HepG2 (cell line): ENCODE measurements around the gene SUN1. TPM values are rescaled to one million over a fixed set of nuclear protein-coding genes. Genes with fewer than 3 reads are reported as not detected.

Experiments
- ATAC-seq: fragments of 200-7000 bp; cut with Tn5 transposase; 3 replicates; pipeline ENCODE4 v1.9.1; 2020; ENCODE audit warnings: mild to moderate bottlenecking, moderate library complexity
- BruUV-seq: library from RNA; stranded (reverse); fragments of 400-500 nt; replicated peaks from 2 replicates; lab custom pipeline; 2021; lab: Mats Ljungman, UMichigan
- CTCF ChIA-PET: fragments of 300-600 bp; formaldehyde crosslinking; extraction: SDS; loops from one replicate; lab custom pipeline; 2021; ENCODE audit warnings: low total read pairs, inconsistent platforms, low intra/inter-chr PET ratio; lab: Yijun Ruan, JAX
- POLR2A ChIA-PET: fragments of 350-600 bp; sonication (Branson Sonifier 250); formaldehyde crosslinking; loops from one replicate; lab custom pipeline; 2020; ENCODE audit warnings: antibody characterized with exemption, inconsistent platforms; lab: Yijun Ruan, JAX
- DNase-seq: peaks from one replicate; pipeline ENCODE4 v3.0.0-alpha.2; 2015; ENCODE audit warnings: low spot score
- FAIRE-seq: peaks from 3 replicates; lab custom pipeline; 2011; peaks lifted over from hg19 to GRCh38; lab: Jason Lieb, UNC
- H2AFZ ChIP-seq: one replicate; pipeline ENCODE4 v1.6.1; 2011; ENCODE audit warnings: low read length, inconsistent platforms
- H3K27ac ChIP-seq: fragments of 300-600 bp; 3 replicates; pipeline ENCODE4 v1.8.0; 2011; ENCODE audit warnings: mixed run types, mild to moderate bottlenecking, mixed read lengths, low read length, inconsistent platforms; ENCODE audit not compliant: insufficient read depth; ENCODE audit errors: extremely low read length
- H3K27me3 ChIP-seq, 2 experiments: fragments of 200-600 bp in 1 of 2; 2 replicates in 1 of 2; 3 replicates in 1 of 2; pipeline versions ENCODE4 v1.6.0 to v1.8.0; 2011; ENCODE audit warnings: low read length in 2 of 2, mild to moderate bottlenecking in 2 of 2, moderate library complexity in 2 of 2, inconsistent platforms in 1 of 2; ENCODE audit not compliant: insufficient read depth in 2 of 2, control insufficient read depth in 1 of 2
- H3K36me3 ChIP-seq, 2 experiments: fragments of 200-600 bp in 1 of 2; replicated peaks in 1 of 2; 2 replicates in 1 of 2; 3 replicates in 1 of 2; pipeline versions ENCODE4 v1.5.1 to v1.8.0; 2011; ENCODE audit warnings: low read length in 2 of 2, inconsistent platforms in 1 of 2; ENCODE audit not compliant: insufficient read depth in 2 of 2, control insufficient read depth in 1 of 2
- H3K4me1 ChIP-seq: 2 replicates; pipeline ENCODE4 v1.5.1; 2012; ENCODE audit warnings: low read length, inconsistent platforms; ENCODE audit not compliant: insufficient read depth
- H3K4me2 ChIP-seq: 2 replicates; pipeline ENCODE4 v1.6.0; 2011; ENCODE audit warnings: low read depth, low read length, inconsistent platforms
- H3K4me3 ChIP-seq, 3 experiments: fragments of 200-600 bp in 1 of 3; sonication (generic), shearing (Covaris generic) in 1 of 3; replicated peaks in 1 of 3; 2 replicates each; pipeline ENCODE4 v1.5.1; 2011 to 2016; ENCODE audit warnings: low read length in 3 of 3, inconsistent platforms in 2 of 3, low read depth in 2 of 3, mild to moderate bottlenecking in 2 of 3, control low read depth in 1 of 3, mixed read lengths in 1 of 3; ENCODE audit not compliant: insufficient read depth in 1 of 3
- H3K79me2 ChIP-seq: one replicate; pipeline ENCODE4 v1.6.1; 2011; ENCODE audit warnings: low read length, inconsistent platforms; ENCODE audit not compliant: insufficient read depth
- H3K9ac ChIP-seq: 2 replicates; pipeline ENCODE4 v1.6.0; 2011; ENCODE audit warnings: mild to moderate bottlenecking, low read depth, low read length, inconsistent platforms; ENCODE audit not compliant: insufficient read depth
- H3K9me3 ChIP-seq: 2 replicates; pipeline ENCODE4 v1.5.1; 2012; ENCODE audit warnings: mild to moderate bottlenecking, low read length
- H4K20me1 ChIP-seq: 2 replicates; pipeline ENCODE4 v1.6.0; 2011; ENCODE audit warnings: inconsistent platforms, mild to moderate bottlenecking, low read length, moderate library complexity; ENCODE audit not compliant: insufficient read depth
- EEA1 ChIP-seq: sonication (generic); formaldehyde crosslinking; IDR thresholded peaks from 2 replicates; pipeline ENCODE4 v1.5.1; 2020; ENCODE audit warnings: mild to moderate bottlenecking, missing genetic modification reagents, borderline replicate concordance
- FIP1L1 ChIP-seq: fragments of 200-400 bp; formaldehyde crosslinking; IDR thresholded peaks from 2 replicates; pipeline ENCODE4 v1.6.1; 2018; ENCODE audit warnings: low read depth, mild to moderate bottlenecking, low read length, moderate library complexity, borderline replicate concordance; ENCODE audit not compliant: insufficient read depth
- HDAC2 ChIP-seq: sonication (generic); formaldehyde crosslinking; IDR thresholded peaks from 2 replicates; pipeline ENCODE4 v1.4.0; 2020; ENCODE audit warnings: missing genetic modification reagents
- HNF4G ChIP-seq, 2 experiments: sonication (generic) in 1 of 2; formaldehyde crosslinking in 1 of 2; IDR thresholded peaks; 2 replicates each; pipeline versions ENCODE4 v1.4.0 to v1.6.1; 2011 to 2020; ENCODE audit warnings: borderline replicate concordance in 2 of 2, low read depth in 2 of 2, mild to moderate bottlenecking in 2 of 2, low read length in 1 of 2, missing genetic modification reagents in 1 of 2, moderate library complexity in 1 of 2
- MED8 ChIP-seq: sonication (generic); formaldehyde crosslinking; IDR thresholded peaks from 2 replicates; pipeline ENCODE4 v1.8.1; 2023; ENCODE audit warnings: mild to moderate bottlenecking, missing genetic modification reagents; ENCODE audit not compliant: insufficient replicate concordance
- POLR2AphosphoS5 ChIP-seq: IDR thresholded peaks from 2 replicates; pipeline ENCODE4 v1.6.1; 2012; ENCODE audit warnings: low read depth, low read length
- RFXAP ChIP-seq: sonication (generic); formaldehyde crosslinking; IDR thresholded peaks from 2 replicates; pipeline ENCODE4 v1.4.0; 2020; ENCODE audit warnings: missing genetic modification reagents, borderline replicate concordance
- ZEB1 ChIP-seq: IDR thresholded peaks from 2 replicates; pipeline ENCODE4 v1.6.1; 2012; ENCODE audit warnings: mild to moderate bottlenecking, low read depth, inconsistent platforms; ENCODE audit not compliant: insufficient replicate concordance
- ZNF138 ChIP-seq: sonication (generic); formaldehyde crosslinking; IDR thresholded peaks from 2 replicates; pipeline ENCODE4 v1.5.0; 2020; ENCODE audit warnings: mild to moderate bottlenecking, low read depth, missing genetic modification reagents
- ZNF205 ChIP-seq: IDR thresholded peaks from 2 replicates; pipeline ENCODE4 v1.6.1; 2018; ENCODE audit warnings: missing biosample characterization, missing genetic modification reagents
- ZSCAN29 ChIP-seq: sonication (generic); formaldehyde crosslinking; conservative IDR thresholded peaks from 2 replicates; pipeline ENCODE4 v1.4.0; 2020; ENCODE audit warnings: mild to moderate bottlenecking, missing genetic modification reagents
- WGBS: methylation state at CpG from one replicate; pipeline ENCODE4 v1.1.6; 2017; ENCODE audit warnings: low lambda C conversion rate; 5-methylcytosine and 5-hydroxymethylcytosine counted together
- in situ Hi-C: cut with HindIII; loops from 2 replicates; pipeline ENCODE4 v1.10.0; 2017; ENCODE audit warnings: low pct_unique_long_range_greater_than_20kb; ENCODE audit not compliant: extremely low pct_ligation_motif_present
- intact Hi-C: fragments of 100-400 bp; cut with micrococcal nuclease; formaldehyde crosslinking; loops from one replicate; pipeline ENCODE4 v1.10.0; 2022; ENCODE audit not compliant: unreplicated experiment
- polyA plus RNA-seq, 8 experiments: library from polyadenylated mRNA; depleted of rRNA in 3 of 8; stranded (reverse) in 7 of 8; unstranded in 1 of 8; fragments of >200 nt; fragmentation: Illumina TruSeq in 4 of 8; extraction: Trizol in 4 of 8; gene quantifications; 2 replicates each; pipeline versions ENCODE4 v1.2.1 to v1.2.3, GENCODE V29; 2011 to 2016; ENCODE audit warnings: low read depth in 4 of 8, missing spikeins in 1 of 8, mixed read lengths in 1 of 8; ENCODE audit not compliant: insufficient read depth in 1 of 8
- total RNA-seq, 5 experiments: library from RNA; depleted of rRNA; stranded (reverse); fragments of >200 nt; fragmentation: Illumina TruSeq; extraction: Trizol; gene quantifications; 2 replicates each; pipeline ENCODE4 v1.2.3, GENCODE V29; 2016; ENCODE audit warnings: low read depth in 1 of 5
- TF ChIP-seq, protein P1 (sequence below): sonication (generic); formaldehyde crosslinking; conservative IDR thresholded peaks from 2 replicates; pipeline ENCODE4 v1.4.0; 2020; ENCODE audit warnings: missing genetic modification reagents

Gene SUN1
- total and polyA plus RNA-seq, 2 of the 13 experiments (the other 11 are each of a cell fraction or from before 2014, with no cell fraction given) = 47.0 to 126 TPM

DNA sequence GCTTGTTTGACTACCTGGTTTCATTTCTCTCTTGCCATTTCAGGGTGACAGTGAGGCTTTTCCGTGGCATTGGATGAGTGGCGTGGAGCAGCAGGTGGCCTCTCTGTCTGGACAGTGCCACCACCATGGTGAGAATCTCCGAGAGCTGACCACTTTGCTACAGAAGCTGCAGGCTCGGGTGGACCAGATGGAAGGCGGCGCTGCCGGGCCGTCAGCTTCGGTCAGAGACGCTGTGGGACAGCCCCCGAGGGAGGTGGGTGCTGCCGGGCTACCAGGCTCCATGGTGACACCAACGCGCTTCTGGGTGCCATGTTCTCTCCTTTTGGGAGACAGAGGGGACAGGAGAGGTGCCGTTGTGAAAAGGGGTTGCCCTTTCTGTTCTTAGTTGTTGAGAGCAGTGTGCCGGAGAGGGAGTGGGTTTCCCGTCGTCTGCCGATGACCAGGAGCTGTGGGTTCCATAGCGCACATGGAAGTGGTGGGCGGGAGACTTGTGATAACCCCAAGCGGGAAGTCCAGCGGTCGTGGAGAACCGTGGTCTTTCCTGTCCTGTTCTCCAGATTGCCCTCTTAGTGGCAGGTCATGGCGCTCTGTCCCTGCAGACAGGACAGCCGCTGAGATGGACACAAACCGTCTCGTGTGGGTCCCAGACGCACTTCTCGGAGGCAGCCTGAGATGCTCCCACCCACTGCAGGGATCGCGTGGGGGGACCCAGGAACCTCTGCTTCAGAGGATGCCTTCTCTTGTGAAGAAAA is 21.3 kb downstream of the SUN1 start (continued):
- TF ChIP-seq FIP1L1 = no peak

DNA sequence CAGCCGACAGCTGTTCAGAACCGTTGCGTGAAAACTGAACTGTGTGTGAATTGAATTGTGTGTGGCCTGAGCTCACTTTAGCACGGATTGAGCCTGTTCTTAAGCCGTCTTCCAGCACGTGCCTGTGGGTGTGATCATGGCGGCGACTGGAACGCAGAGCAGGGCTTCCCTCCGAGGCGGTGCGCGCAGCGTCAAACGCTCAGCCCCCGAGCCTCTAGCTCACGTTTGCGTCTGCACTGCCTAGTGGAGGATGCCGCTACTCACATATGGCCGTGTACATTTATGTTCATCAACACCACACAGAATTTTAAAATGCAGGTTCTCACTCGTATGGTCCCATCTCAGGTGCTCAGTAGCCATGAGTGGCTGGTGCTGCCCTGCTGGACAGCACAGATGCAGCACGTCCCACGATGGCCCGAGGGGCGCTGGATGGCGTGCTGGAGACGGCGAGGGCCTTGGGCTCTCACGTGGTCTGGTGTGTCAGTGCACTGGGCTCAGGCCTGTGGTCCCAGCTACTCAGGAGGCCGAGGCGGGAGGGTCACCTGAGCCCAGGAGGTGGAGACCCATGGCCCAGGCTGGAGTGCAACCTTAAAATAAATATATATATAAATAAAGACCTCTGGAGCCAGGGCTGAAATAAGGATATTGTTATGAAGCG is 22.0 kb downstream of the SUN1 start:
- ChIA-PET POLR2A (no interaction called here), CTCF (no interaction called here)
- H3K9ac ChIP-seq = no peak overlapping the region
- no peaks in the 10 kb centered on the region for H3K4me1 ChIP-seq
- intact Hi-C loops (no loop called here), in situ Hi-C loops (no loop called here)
- no peaks in the 10 kb centered on the region; the same call in 1 of the 2 replicates for H4K20me1 ChIP-seq
- no peaks in the 10 kb centered on the region for H3K27me3 ChIP-seq
- BruUV-seq = no TSS peak
- ATAC-seq (no peak), DNase-seq (no peak), FAIRE-seq (no peak)
- no peak overlapping the region for H2AFZ ChIP-seq
- H3K4me3 ChIP-seq = no peak overlapping the region
- H3K9me3 ChIP-seq = no peaks in the 10 kb centered on the region
- WGBS = 98% methylated on average over 32 of the region's 32 CpGs
- peaks cover 28 to 69% of the 10 kb centered on the region in 2 experiments for H3K36me3 ChIP-seq
- H3K79me2 ChIP-seq = no peaks in the 10 kb centered on the region
- H3K4me2 ChIP-seq = no peak overlapping the region
- TF ChIP-seq ZNF138 (CRISPR knock-in tag) (no peak), RFXAP (CRISPR knock-in tag) (no peak), MED8 (no peak), POLR2AphosphoS5 (no peak), ZSCAN29 (CRISPR knock-in tag) (no peak), EEA1 (CRISPR knock-in tag) (no peak), ZEB1 (no peak), ZNF205 (CRISPR knock-in tag) (no peak), HNF4G (IDR thresholded peaks at IDR 0.05; ENCODE audit: borderline replicate concordance, low read depth, low read length) (no peak), HNF4G (CRISPR knock-in tag; IDR thresholded peaks at IDR 0.05; ENCODE audit: borderline replicate concordance, low read depth) (no peak), HDAC2 (CRISPR knock-in tag) (no peak)
- TF ChIP-seq, protein P1, sequence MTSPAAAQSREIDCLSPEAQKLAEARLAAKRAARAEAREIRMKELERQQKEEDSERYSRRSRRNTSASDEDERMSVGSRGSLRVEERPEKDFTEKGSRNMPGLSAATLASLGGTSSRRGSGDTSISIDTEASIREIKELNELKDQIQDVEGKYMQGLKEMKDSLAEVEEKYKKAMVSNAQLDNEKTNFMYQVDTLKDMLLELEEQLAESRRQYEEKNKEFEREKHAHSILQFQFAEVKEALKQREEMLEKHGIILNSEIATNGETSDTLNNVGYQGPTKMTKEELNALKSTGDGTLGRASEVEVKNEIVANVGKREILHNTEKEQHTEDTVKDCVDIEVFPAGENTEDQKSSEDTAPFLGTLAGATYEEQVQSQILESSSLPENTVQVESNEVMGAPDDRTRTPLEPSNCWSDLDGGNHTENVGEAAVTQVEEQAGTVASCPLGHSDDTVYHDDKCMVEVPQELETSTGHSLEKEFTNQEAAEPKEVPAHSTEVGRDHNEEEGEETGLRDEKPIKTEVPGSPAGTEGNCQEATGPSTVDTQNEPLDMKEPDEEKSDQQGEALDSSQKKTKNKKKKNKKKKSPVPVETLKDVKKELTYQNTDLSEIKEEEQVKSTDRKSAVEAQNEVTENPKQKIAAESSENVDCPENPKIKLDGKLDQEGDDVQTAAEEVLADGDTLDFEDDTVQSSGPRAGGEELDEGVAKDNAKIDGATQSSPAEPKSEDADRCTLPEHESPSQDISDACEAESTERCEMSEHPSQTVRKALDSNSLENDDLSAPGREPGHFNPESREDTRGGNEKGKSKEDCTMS (CRISPR knock-in tag) = no peak
- H3K27ac ChIP-seq = no peak overlapping the region
